Liver (tissue), 9 donors: ENCODE measurements around the gene MLEC. TPM values are rescaled to one million over a fixed set of nuclear protein-coding genes. Genes with fewer than 3 reads are reported as not detected.

Experiments used
- DNase-seq: peaks from one replicate; pipeline ENCODE4 v3.0.0-alpha.2; 2017; ENCODE audit warnings: low spot score
- H3K27ac ChIP-seq, 2 donors: one replicate each; pipeline ENCODE4 v1.7.0; 2013; ENCODE audit warnings: inconsistent platforms in 2 of 2, low read length in 2 of 2, control low read depth in 1 of 2, low read depth in 1 of 2, mild to moderate bottlenecking in 1 of 2
- H3K27me3 ChIP-seq, 4 donors: one replicate each; pipeline versions ENCODE4 v1.6.1 to v1.7.0; 2013; ENCODE audit warnings: low read length in 3 of 4, inconsistent platforms in 1 of 4, mild to moderate bottlenecking in 1 of 4, moderate library complexity in 1 of 4; ENCODE audit not compliant: control insufficient read depth in 4 of 4, insufficient read depth in 4 of 4
- H3K36me3 ChIP-seq, 4 donors: one replicate each; pipeline versions ENCODE4 v1.6.1 to v1.7.0; 2013; ENCODE audit warnings: low read length in 3 of 4, mild to moderate bottlenecking in 3 of 4, low read depth in 1 of 4, moderate library complexity in 1 of 4; ENCODE audit not compliant: control insufficient read depth in 4 of 4, insufficient read depth in 3 of 4
- H3K4me1 ChIP-seq, 4 donors: one replicate each; pipeline versions ENCODE4 v1.6.1 to v1.7.0; 2013; ENCODE audit warnings: low read length in 3 of 4, mild to moderate bottlenecking in 3 of 4, moderate library complexity in 1 of 4; ENCODE audit not compliant: control insufficient read depth in 4 of 4, insufficient read depth in 4 of 4
- H3K4me3 ChIP-seq, 3 donors: one replicate each; pipeline versions ENCODE4 v1.6.1 to v1.7.0; 2013; ENCODE audit warnings: low read length in 3 of 3, control low read depth in 1 of 3, low read depth in 1 of 3, mild to moderate bottlenecking in 1 of 3
- H3K9ac ChIP-seq, 2 donors: one replicate each; pipeline ENCODE4 v1.7.0; 2013; ENCODE audit warnings: low read length in 2 of 2, mild to moderate bottlenecking in 2 of 2, moderate library complexity in 2 of 2, control low read depth in 1 of 2, low read depth in 1 of 2
- H3K9me3 ChIP-seq, 4 donors: one replicate each; pipeline versions ENCODE4 v1.6.1 to v1.7.0; 2013; ENCODE audit warnings: low read length in 3 of 4; ENCODE audit not compliant: control insufficient read depth in 4 of 4
- ATF3 ChIP-seq: IDR thresholded peaks from 2 replicates; pipeline ENCODE4 v1.6.1; 2016; ENCODE audit warnings: antibody characterized with exemption
- EGR1 ChIP-seq, 2 donors: IDR thresholded peaks; 2 replicates each; pipeline ENCODE4 v1.6.1; 2016 to 2018; ENCODE audit warnings: antibody characterized with exemption in 2 of 2, low read depth in 2 of 2
- FOXA1 ChIP-seq: IDR thresholded peaks from 2 replicates; pipeline ENCODE4 v1.6.1; 2016; ENCODE audit warnings: antibody characterized with exemption
- FOXA2 ChIP-seq: IDR thresholded peaks from 2 replicates; pipeline ENCODE4 v1.6.1; 2016; ENCODE audit warnings: antibody characterized with exemption
- GABPA ChIP-seq, 2 donors: IDR thresholded peaks in 1 of 2; conservative IDR thresholded peaks in 1 of 2; 2 replicates each; pipeline ENCODE4 v1.6.1; 2016; ENCODE audit warnings: antibody characterized with exemption in 2 of 2, mild to moderate bottlenecking in 1 of 2, moderate library complexity in 1 of 2
- HNF4A ChIP-seq, 2 donors: conservative IDR thresholded peaks; 2 replicates each; pipeline ENCODE4 v1.6.1; 2016; ENCODE audit warnings: antibody characterized with exemption in 2 of 2, mild to moderate bottlenecking in 2 of 2
- JUND ChIP-seq, 2 donors: IDR thresholded peaks; 2 replicates each; pipeline ENCODE4 v1.6.1; 2016; ENCODE audit warnings: antibody characterized with exemption in 2 of 2
- MAX ChIP-seq: IDR thresholded peaks from 2 replicates; pipeline ENCODE4 v1.6.1; 2016; ENCODE audit warnings: antibody characterized with exemption
- NR2F2 ChIP-seq: IDR thresholded peaks from 2 replicates; pipeline ENCODE4 v1.6.1; 2016; ENCODE audit warnings: antibody characterized with exemption
- RAD21 ChIP-seq, 2 donors: IDR thresholded peaks; 2 replicates each; pipeline ENCODE4 v1.6.1; 2016; ENCODE audit warnings: antibody characterized with exemption in 2 of 2, mild to moderate bottlenecking in 2 of 2
- RXRA ChIP-seq, 2 donors: IDR thresholded peaks; 2 replicates each; pipeline ENCODE4 v1.6.1; 2017 to 2018; ENCODE audit warnings: antibody characterized with exemption in 2 of 2, mild to moderate bottlenecking in 1 of 2
- SP1 ChIP-seq: IDR thresholded peaks from 2 replicates; pipeline ENCODE4 v1.6.1; 2018; ENCODE audit warnings: antibody characterized with exemption, mild to moderate bottlenecking
- TAF1 ChIP-seq: conservative IDR thresholded peaks from 2 replicates; pipeline ENCODE4 v1.6.1; 2016; ENCODE audit warnings: antibody characterized with exemption, mild to moderate bottlenecking
- YY1 ChIP-seq: IDR thresholded peaks from 2 replicates; pipeline ENCODE4 v1.6.1; 2016; ENCODE audit warnings: antibody characterized with exemption, mild to moderate bottlenecking
- ZBTB33 ChIP-seq: IDR thresholded peaks from 2 replicates; pipeline ENCODE4 v1.6.1; 2016; ENCODE audit warnings: antibody characterized with exemption
- whole genome bisulfite sequencing: extraction: QIAGEN DNeasy Blood & Tissue Kit; methylation state at CpG from one replicate; pipeline ENCODE4 v1.1.7; 2013; 5-methylcytosine and 5-hydroxymethylcytosine counted together
- polyA plus RNA-seq, 2 donors: library from polyadenylated mRNA; stranded (reverse) in 1 of 2; unstranded in 1 of 2; fragments of 200-250 nt in 1 of 2; fragments of >200 nt in 1 of 2; fragmentation: Nextera tagmentation in 1 of 2; extraction: Ambion mirVana in 1 of 2; gene quantifications; one replicate each; pipeline versions ENCODE4 v1.2.1 to v1.2.3, GENCODE V29; 2013 to 2015
- total RNA-seq, 2 donors: library from RNA; depleted of rRNA; stranded (reverse); fragments of >200 nt; gene quantifications; one replicate each; pipeline ENCODE4 v1.2.3, GENCODE V29; 2014
- TF ChIP-seq, protein P1 (sequence below): IDR thresholded peaks from 2 replicates; pipeline ENCODE4 v1.6.1; 2016; ENCODE audit warnings: antibody characterized with exemption, mild to moderate bottlenecking
- TF ChIP-seq, protein P2 (sequence below): fragments of 150-350 bp; IDR thresholded peaks from 2 replicates; pipeline ENCODE4 v1.5.1; 2017; ENCODE audit warnings: improper control_type of control experiment, low read depth, low read length; ENCODE audit not compliant: missing input control
- donor health status: healthy.
- donor health status: healthy.
- donor health status: healthy.
- donor health status: healthy.
- donor health status: healthy.

The MLEC gene
- total and polyA plus RNA-seq, 4 donors, result 61.4 to 170 (median 115) TPM

- Histone ChIP-seq H3K4me1 (peaks cover 6 to 52% (median 38%) of the 10 kb centered on the region in 4 donors), H3K27me3 (no peaks in the 10 kb centered on the region), H3K9me3 (no peaks in the 10 kb centered on the region), H3K9ac (no peak overlapping the region), H3K36me3 (peaks cover 3 to 29% (median 16%) of the 10 kb centered on the region in 4 donors), H3K4me3 (no peak overlapping the region), H3K27ac (peak overlapping the region; percentile 64 to 65)
- 64% methylated on average over 7 of the region's 7 CpGs for WGBS
- DNase-seq, result no peak
- TF ChIP-seq, protein P1, sequence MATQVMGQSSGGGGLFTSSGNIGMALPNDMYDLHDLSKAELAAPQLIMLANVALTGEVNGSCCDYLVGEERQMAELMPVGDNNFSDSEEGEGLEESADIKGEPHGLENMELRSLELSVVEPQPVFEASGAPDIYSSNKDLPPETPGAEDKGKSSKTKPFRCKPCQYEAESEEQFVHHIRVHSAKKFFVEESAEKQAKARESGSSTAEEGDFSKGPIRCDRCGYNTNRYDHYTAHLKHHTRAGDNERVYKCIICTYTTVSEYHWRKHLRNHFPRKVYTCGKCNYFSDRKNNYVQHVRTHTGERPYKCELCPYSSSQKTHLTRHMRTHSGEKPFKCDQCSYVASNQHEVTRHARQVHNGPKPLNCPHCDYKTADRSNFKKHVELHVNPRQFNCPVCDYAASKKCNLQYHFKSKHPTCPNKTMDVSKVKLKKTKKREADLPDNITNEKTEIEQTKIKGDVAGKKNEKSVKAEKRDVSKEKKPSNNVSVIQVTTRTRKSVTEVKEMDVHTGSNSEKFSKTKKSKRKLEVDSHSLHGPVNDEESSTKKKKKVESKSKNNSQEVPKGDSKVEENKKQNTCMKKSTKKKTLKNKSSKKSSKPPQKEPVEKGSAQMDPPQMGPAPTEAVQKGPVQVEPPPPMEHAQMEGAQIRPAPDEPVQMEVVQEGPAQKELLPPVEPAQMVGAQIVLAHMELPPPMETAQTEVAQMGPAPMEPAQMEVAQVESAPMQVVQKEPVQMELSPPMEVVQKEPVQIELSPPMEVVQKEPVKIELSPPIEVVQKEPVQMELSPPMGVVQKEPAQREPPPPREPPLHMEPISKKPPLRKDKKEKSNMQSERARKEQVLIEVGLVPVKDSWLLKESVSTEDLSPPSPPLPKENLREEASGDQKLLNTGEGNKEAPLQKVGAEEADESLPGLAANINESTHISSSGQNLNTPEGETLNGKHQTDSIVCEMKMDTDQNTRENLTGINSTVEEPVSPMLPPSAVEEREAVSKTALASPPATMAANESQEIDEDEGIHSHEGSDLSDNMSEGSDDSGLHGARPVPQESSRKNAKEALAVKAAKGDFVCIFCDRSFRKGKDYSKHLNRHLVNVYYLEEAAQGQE, result no peak
- TF ChIP-seq YY1 (no peak), ZBTB33 (no peak), EGR1 (IDR thresholded peaks at IDR 0.05; ENCODE audit: low read depth in 2 of 2) (no peak), ATF3 (no peak), GABPA (IDR thresholded peaks at IDR 0.05 in 1 of 2, conservative IDR thresholded peaks at IDR 0.05 in 1 of 2) (no peak), FOXA1 (no peak), MAX (no peak), RXRA (IDR thresholded peaks at IDR 0.05) (no peak), SP1 (no peak), HNF4A (conservative IDR thresholded peaks at IDR 0.05) (no peak), FOXA2 (no peak), NR2F2 (no peak), JUND (IDR thresholded peaks at IDR 0.05) (no peak), RAD21 (IDR thresholded peaks at IDR 0.05) (no peak), TAF1 (no peak)
- TF ChIP-seq, protein P2, sequence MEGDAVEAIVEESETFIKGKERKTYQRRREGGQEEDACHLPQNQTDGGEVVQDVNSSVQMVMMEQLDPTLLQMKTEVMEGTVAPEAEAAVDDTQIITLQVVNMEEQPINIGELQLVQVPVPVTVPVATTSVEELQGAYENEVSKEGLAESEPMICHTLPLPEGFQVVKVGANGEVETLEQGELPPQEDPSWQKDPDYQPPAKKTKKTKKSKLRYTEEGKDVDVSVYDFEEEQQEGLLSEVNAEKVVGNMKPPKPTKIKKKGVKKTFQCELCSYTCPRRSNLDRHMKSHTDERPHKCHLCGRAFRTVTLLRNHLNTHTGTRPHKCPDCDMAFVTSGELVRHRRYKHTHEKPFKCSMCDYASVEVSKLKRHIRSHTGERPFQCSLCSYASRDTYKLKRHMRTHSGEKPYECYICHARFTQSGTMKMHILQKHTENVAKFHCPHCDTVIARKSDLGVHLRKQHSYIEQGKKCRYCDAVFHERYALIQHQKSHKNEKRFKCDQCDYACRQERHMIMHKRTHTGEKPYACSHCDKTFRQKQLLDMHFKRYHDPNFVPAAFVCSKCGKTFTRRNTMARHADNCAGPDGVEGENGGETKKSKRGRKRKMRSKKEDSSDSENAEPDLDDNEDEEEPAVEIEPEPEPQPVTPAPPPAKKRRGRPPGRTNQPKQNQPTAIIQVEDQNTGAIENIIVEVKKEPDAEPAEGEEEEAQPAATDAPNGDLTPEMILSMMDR, result no peak
Measured at GRCh38 chr12:120720234-120720986, 33.5 kb downstream of the MLEC start.
